Activated CD4-positive, alpha-beta T cell treated with anti-CD3 and anti-CD28 coated beads, Interleukin-2, amount 50 U/mL, for 4 hours (primary cell): ENCODE results near the gene ADAMTS12.

Experiments used
- DNase-seq, 2 experiments: peaks; one replicate each; pipeline ENCODE4 v3.0.0-alpha.2; 2020

The ADAMTS12 gene

DNA sequence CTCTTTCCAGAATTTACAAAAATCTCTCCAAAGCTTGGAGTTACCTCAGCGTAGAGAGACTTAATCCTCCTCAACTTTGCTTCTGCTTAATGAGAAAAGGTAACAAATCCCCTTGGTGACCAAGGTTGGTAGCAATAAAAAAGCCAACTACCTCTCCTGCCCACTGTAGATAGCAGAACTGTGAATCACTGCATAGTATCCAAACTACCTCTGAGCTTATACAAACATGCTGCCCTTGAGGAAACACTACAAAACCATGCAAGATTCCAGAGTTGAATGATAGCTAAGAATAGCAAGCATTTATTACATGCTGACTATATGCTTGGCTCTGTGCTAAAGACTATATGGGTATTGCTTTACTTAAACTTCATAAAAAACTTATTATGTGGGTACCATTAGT, 2.8 kb upstream of the ADAMTS12 start:
- no peak for DNase-seq

DNA sequence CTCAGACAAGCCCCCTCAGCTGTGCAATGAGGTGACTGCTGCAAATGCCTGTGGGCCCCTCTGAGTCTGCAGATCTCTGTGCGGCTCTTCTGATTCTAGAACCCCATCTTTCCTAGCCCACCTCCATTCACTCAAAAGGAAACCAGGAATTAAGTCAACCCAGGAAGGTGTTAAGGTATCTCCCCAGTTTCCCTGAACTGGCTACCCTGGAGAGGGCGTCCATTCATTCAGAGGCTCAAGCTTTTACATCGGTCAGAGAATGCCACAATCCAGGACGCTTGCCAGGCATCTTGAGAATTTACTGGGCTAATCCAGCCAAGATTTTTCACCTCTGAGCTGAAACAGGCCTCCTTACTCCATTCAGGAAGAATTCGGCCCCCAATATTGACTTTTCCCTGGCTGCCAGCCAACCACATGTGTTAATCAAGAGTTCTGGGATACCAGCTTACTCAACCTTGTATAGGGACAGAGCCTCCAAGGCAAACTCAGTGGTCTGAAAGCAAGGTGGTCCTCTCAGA, 889 bp upstream of the ADAMTS12 start:
- DNase-seq: no peak

DNA sequence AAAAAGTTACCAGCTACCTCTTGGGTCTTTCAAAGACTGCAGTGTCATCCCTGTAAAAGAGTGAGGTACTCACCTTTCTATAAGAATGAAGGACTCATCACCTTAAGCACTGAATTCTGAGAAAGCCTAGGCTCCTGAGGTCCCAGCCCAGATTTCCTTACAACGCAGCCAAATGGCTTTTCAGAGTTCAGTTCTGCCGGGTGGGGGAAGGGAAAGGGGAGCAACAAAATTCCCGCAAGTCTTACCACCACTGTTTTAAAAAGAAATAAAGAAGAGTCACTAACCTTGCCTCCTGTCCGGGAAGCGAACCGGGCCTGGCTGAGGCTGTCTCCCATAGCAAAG, 373 bp downstream of the ADAMTS12 start:
- no peak for DNase-seq

GRCh38 chr5:33890131-33891032, 1.4 kb downstream of the ADAMTS12 start:
- no peak for DNase-seq

DNA sequence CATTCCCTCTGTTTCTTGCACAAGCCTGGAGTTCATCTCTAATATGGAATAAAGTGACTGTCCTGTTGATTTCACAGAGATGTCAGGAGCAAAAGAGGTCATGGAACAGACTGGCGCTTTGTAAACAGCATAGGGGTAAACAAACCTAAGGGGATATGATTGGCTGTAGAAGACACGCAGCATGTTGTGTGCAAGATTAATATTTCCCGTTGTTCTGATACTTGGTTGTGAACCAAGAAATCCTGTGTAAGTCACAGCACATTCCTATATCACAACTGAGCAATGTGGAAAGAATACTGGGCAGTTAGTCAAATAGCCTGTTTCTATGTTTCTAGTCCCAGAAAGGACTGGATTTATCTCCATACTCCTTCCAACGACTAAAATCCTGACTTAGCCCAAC, 3.2 kb downstream of the ADAMTS12 start:
- DNase-seq: no peak

DNA sequence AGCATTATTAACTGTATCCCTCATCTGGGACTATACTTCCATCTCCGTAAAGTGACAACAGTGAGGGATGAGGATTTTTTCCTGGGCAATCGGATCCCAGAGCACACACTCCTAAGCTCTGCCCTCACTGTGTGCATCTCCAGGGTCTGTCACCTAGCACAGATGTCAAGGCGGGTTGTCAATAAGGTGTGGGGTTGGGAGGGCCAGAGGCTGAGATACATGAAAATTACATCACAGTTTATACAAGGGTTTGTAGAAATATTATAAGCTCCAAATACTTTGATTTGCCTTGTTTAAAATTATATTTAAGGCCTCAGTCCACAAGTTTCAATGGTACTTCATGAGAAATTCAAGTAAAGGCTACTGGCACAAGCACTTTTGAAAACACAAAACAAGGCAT, 4.5 kb downstream of the ADAMTS12 start:
- no peak for DNase-seq

DNA sequence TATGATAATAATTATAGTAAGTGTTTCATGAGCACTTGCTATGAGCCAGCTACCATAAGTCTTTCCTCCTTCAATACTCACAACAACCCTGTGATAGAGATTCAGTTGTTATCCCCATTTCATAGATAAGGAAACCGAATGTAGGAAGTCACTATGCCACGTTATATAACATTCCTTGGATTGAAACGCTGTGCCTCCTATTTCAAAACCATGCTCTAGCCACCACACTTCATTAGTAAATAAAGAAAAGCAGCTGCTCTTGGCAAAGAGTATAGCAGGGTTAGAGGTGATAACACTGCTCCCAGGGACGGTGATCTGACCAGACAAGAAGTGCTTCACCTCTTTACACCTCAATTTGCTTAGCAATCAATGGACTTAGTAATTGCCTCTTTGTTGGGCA, 5.5 kb downstream of the ADAMTS12 start:
- no peak for DNase-seq

- DNase-seq: no peak
Observed at GRCh38 chr5:33885679-33886078, 6.1 kb downstream of the ADAMTS12 start.

DNA sequence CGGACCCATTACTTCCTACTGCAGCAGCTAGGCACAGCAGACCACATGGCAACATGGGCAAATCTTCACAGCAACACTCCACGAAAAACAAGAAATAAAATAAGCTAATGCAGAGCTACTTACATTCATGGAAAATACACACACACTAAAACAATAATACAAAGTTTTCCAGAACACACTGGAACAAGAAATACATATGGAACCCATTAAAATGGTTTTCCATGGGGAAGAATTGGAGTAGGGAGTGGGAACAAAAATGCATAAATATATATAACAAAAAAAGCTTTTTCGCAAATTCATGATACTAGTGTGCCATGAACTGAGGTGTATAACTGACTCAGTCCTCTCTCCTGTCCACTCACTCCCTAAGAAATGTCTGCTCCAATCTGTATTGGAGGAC, 8.3 kb downstream of the ADAMTS12 start:
- DNase-seq: no peak

GRCh38 chr5:33880319-33880718, 11.5 kb downstream of the ADAMTS12 start:
- DNase-seq: no peak

- no peak for DNase-seq
Observed at GRCh38 chr5:33877449-33877848, 14.3 kb downstream of the ADAMTS12 start.

DNA sequence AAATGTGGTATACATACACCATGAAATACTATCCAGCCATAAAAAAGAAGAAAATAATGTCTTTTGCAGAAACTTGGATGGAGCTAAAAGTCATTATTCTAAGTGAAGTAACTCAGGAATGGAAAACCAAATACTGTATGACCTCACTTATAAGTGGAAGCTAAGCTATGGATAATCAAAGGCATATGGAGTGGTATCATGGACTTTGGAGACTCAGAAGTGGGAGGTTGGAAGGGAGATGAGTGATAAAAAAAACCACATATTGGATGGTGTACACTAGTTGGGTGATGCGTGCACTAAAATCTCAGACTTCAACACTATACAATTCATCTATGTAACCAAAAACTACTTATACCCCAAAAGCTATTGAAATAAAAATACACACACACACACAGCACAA, 24.5 kb downstream of the ADAMTS12 start:
- DNase-seq: no peak

GRCh38 chr5:33859177-33859576, 32.6 kb downstream of the ADAMTS12 start:
- peak in 1 of 2 experiments; percentile 12 for DNase-seq

DNA sequence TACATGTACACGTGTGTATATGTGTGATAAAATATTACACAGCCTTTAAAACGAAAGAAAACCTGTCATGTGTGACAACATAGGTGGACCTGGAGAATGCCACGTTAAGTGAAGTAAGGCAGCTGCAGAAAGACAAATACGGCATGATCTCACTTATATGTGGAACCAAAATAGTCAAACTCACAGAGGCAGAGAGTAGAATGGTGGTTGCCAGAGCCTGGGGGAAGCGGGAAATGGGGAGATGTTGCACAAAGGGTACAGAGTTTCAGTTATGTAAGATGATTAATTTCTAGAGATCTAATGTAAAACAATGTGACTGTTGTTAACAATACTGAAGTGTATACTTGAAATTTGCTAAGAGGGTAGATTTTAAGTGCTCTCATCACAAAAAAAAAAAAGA, 34.8 kb downstream of the ADAMTS12 start:
- DNase-seq: no peak

- no peak for DNase-seq
Observed at GRCh38 chr5:33855396-33855795, 36.4 kb downstream of the ADAMTS12 start.

- DNase-seq: no peak
Observed at GRCh38 chr5:33854733-33855151, 37.0 kb downstream of the ADAMTS12 start.

DNA sequence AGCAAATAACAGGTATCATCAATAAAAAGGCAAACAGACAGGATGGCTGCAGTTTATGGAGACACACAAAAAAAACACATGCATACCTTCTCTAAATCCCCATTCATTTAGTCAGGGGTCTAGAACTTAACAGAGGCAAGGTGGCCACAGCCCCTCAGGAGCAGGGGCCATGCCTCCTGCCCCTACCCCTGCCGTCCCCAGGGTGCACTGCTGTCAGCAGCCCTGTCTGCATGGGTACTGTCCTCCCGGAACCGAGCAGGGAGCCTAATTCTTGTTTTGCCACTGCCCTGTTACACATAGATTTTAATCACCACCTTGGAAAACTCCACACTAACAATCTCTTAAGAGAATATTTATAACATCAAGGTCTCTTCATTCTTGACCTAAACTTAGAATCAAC, 39.0 kb downstream of the ADAMTS12 start:
- no peak for DNase-seq

GRCh38 chr5:33852319-33852718, 39.5 kb downstream of the ADAMTS12 start:
- DNase-seq: no peak

- no peak for DNase-seq
Observed at GRCh38 chr5:33850100-33850594, 41.6 kb downstream of the ADAMTS12 start.

- no peak for DNase-seq
Observed at GRCh38 chr5:33848554-33848953, 43.2 kb downstream of the ADAMTS12 start.

- DNase-seq: no peak
Observed at GRCh38 chr5:33846851-33847250, 44.9 kb downstream of the ADAMTS12 start.

DNA sequence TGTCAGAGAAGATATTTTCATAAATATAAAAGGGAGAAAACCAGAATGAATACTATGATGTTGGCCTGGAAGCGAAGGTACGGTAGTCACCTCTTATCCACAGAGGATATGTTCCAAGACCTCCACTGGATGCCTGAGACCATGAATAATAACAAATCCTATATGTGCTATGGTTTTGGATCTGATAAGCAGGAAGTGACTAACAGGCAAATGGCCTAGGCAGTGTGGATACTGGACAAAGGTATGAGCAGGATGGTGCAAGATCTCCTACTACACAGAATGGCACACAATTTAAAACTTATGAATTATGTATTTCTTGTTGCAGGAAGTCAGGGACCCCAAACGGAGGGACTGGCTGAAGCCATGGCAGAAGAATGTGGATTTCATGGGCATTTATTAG, 48.2 kb downstream of the ADAMTS12 start:
- DNase-seq: no peak

- DNase-seq: no peak
Observed at GRCh38 chr5:33842456-33842855, 49.3 kb downstream of the ADAMTS12 start.

DNA sequence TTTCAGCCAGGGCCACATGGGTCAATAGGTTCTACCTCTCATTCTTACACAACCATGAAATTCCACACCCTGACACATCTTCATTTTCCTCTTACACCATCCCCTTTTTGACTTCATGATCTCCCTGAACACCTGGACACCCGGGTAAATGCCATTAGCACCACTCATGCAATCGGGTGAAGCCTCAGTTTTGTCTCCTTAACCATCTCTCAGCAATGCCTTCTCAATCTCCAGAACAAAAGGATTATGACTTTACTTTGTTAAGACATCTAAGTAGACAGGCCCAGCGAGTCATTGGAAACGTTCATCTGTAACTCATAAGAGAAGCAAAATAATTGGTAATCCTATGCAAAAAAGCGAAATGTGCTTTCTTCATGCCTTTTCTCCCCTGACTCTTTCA, 49.9 kb downstream of the ADAMTS12 start:
- no peak for DNase-seq
